ENCODE measurements around the gene OPN1LW.

GRCh38 chrX:154114652-154115051 is 29.4 kb upstream of the OPN1LW start:
- TF ChIP-seq CTCF (conservative IDR thresholded peaks at IDR 0.05) (no peak), ZFX (IDR thresholded peaks at IDR 0.05) (no peak)

All from C4-2B (cell line).